ENCODE results near the gene CDX4.

The CDX4 gene

GRCh38 chrX:73412930-73413329 lies 33.9 kb upstream of the CDX4 start (continued):
- TF ChIP-seq ISL1 (CRISPR knock-in tag; IDR thresholded peaks at IDR 0.05) (no peak), PPARA (CRISPR knock-in tag; IDR thresholded peaks at IDR 0.05; ENCODE audit: borderline replicate concordance) (no peak), TCF4 (CRISPR knock-in tag; IDR thresholded peaks at IDR 0.05; ENCODE audit: borderline replicate concordance) (no peak), ESRRG (CRISPR knock-in tag; IDR thresholded peaks at IDR 0.05) (no peak)
- TF ChIP-seq, protein P1, sequence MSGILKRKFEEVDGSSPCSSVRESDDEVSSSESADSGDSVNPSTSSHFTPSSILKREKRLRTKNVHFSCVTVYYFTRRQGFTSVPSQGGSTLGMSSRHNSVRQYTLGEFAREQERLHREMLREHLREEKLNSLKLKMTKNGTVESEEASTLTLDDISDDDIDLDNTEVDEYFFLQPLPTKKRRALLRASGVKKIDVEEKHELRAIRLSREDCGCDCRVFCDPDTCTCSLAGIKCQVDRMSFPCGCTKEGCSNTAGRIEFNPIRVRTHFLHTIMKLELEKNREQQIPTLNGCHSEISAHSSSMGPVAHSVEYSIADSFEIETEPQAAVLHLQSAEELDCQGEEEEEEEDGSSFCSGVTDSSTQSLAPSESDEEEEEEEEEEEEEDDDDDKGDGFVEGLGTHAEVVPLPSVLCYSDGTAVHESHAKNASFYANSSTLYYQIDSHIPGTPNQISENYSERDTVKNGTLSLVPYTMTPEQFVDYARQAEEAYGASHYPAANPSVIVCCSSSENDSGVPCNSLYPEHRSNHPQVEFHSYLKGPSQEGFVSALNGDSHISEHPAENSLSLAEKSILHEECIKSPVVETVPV (CRISPR knock-in tag; IDR thresholded peaks at IDR 0.05): no peak

- TF ChIP-seq ISL1 (CRISPR knock-in tag; IDR thresholded peaks at IDR 0.05) (no peak), TCF4 (CRISPR knock-in tag; IDR thresholded peaks at IDR 0.05; ENCODE audit: borderline replicate concordance) (no peak)
- ATAC-seq: no peak
Observed at GRCh38 chrX:73447311-73447794, 500 bp downstream of the CDX4 start.

DNA sequence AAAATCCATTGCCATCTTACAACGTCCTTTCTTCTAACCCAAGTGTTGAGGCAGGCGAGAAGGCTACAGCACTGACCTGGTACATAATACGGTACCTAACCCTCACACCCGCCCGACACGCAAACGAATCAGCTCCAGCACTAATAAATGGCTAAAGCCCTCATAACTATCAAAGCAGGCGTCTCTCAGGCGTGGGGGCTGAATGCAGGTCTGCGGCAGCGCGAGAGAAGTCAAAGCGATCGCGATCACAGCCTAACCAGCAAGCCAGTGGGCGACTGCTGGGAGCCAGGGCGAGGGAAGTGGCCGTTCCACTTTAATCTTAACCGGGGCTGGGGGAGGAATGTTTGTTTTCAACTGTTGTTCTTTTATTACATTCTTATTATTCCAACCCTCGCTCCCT lies 1.5 kb downstream of the CDX4 start:
- no peak for ATAC-seq
- TF ChIP-seq ZFP3 (CRISPR knock-in tag; IDR thresholded peaks at IDR 0.05) (no peak), TOX (CRISPR knock-in tag; IDR thresholded peaks at IDR 0.05; ENCODE audit: borderline replicate concordance) (no peak), GLIS3 (CRISPR knock-in tag; IDR thresholded peaks at IDR 0.05) (no peak), POU6F1 (CRISPR knock-in tag; IDR thresholded peaks at IDR 0.05; ENCODE audit: borderline replicate concordance, low read depth) (no peak), PPARA (CRISPR knock-in tag; IDR thresholded peaks at IDR 0.05; ENCODE audit: borderline replicate concordance) (no peak), TCF4 (CRISPR knock-in tag; IDR thresholded peaks at IDR 0.05; ENCODE audit: borderline replicate concordance) (no peak), ZFP30 (CRISPR knock-in tag; IDR thresholded peaks at IDR 0.05) (no peak), ZNF565 (CRISPR knock-in tag; conservative IDR thresholded peaks at IDR 0.05; ENCODE audit: low read depth) (no peak), RARB (CRISPR knock-in tag; IDR thresholded peaks at IDR 0.05) (no peak)
- TF ChIP-seq, protein P2, sequence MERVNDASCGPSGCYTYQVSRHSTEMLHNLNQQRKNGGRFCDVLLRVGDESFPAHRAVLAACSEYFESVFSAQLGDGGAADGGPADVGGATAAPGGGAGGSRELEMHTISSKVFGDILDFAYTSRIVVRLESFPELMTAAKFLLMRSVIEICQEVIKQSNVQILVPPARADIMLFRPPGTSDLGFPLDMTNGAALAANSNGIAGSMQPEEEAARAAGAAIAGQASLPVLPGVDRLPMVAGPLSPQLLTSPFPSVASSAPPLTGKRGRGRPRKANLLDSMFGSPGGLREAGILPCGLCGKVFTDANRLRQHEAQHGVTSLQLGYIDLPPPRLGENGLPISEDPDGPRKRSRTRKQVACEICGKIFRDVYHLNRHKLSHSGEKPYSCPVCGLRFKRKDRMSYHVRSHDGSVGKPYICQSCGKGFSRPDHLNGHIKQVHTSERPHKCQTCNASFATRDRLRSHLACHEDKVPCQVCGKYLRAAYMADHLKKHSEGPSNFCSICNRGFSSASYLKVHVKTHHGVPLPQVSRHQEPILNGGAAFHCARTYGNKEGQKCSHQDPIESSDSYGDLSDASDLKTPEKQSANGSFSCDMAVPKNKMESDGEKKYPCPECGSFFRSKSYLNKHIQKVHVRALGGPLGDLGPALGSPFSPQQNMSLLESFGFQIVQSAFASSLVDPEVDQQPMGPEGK (CRISPR knock-in tag; IDR thresholded peaks at IDR 0.05; ENCODE audit: borderline replicate concordance): no peak

DNA sequence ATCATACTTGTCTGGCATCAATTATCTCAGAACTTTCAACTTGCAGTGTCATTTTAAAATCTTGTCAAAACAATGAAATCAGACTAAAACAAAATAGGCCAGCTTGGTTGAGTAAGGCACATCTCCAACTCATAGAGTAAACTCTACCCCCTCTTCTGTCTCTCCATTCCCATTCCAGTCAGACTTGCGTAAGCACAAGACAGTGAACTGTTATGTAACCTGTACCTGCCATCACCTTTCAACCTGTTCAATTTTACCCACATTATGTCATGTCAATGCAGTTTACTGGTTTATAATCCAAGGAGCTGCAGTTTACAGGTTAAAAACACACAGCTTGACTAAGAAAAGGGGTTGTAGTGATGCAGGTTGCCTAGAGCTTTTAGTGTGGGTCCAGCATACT lies 8.3 kb downstream of the CDX4 start:
- ATAC-seq: no peak
- TF ChIP-seq TCF4 (CRISPR knock-in tag; IDR thresholded peaks at IDR 0.05; ENCODE audit: borderline replicate concordance) (no peak), CREB5 (CRISPR knock-in tag; IDR thresholded peaks at IDR 0.05; ENCODE audit: low read depth) (no peak), ESRRG (CRISPR knock-in tag; IDR thresholded peaks at IDR 0.05) (no peak)

- TF ChIP-seq ZNF565 (CRISPR knock-in tag; conservative IDR thresholded peaks at IDR 0.05; ENCODE audit: low read depth) (no peak), TCF4 (CRISPR knock-in tag; IDR thresholded peaks at IDR 0.05; ENCODE audit: borderline replicate concordance) (no peak), CSDC2 (CRISPR knock-in tag; IDR thresholded peaks at IDR 0.05) (no peak), ESRRG (CRISPR knock-in tag; IDR thresholded peaks at IDR 0.05) (no peak), GLIS3 (CRISPR knock-in tag; IDR thresholded peaks at IDR 0.05) (no peak)
- ATAC-seq: no peak
Observed at GRCh38 chrX:73457306-73457705, 10.5 kb downstream of the CDX4 start.

- TF ChIP-seq SNAI2 (CRISPR knock-in tag; IDR thresholded peaks at IDR 0.05) (no peak), ZNF565 (CRISPR knock-in tag; conservative IDR thresholded peaks at IDR 0.05; ENCODE audit: low read depth) (no peak), ZC3H10 (CRISPR knock-in tag; IDR thresholded peaks at IDR 0.05) (no peak), CSDC2 (CRISPR knock-in tag; IDR thresholded peaks at IDR 0.05) (no peak), PPARA (CRISPR knock-in tag; IDR thresholded peaks at IDR 0.05; ENCODE audit: borderline replicate concordance) (no peak)
- no peak for ATAC-seq
Observed at GRCh38 chrX:73468376-73468775, 21.5 kb downstream of the CDX4 start.
